GM23248 (cell line): ENCODE results near the gene ZNF804B.

Experiments
- EZH2 ChIP-seq: fragments of 200-600 bp; sonication (generic); IDR thresholded peaks from 2 replicates; pipeline ENCODE4 v1.6.1; 2018; ENCODE audit warnings: antibody characterized with exemption, mild to moderate bottlenecking; ENCODE audit not compliant: insufficient read depth, poor library complexity, severe bottlenecking
- EZH2phosphoT487 ChIP-seq: fragments of 200-600 bp; sonication (generic); IDR thresholded peaks from 2 replicates; pipeline ENCODE4 v1.6.1; 2018; ENCODE audit warnings: antibody characterized with exemption, moderate library complexity, mild to moderate bottlenecking, low read depth; ENCODE audit not compliant: insufficient read depth

GRCh38 chr7:89160107-89160506, 400.6 kb downstream of the ZNF804B start:
- TF ChIP-seq EZH2phosphoT487 (no peak), EZH2 (no peak)
